HG03159 (cell line): Measurements from ENCODE around the gene DDX27.
"Not testable (repeated sequence)": the region's sequence is repeated elsewhere in the genome, so short reads cannot be mapped to it uniquely, and the experiment has no call there.

Experiments used
- ATAC-seq: cut with Tn5 transposase; IDR thresholded peaks from one replicate; pipeline ENCODE4 v1.9.1; 2021; ENCODE audit warnings: mild to moderate bottlenecking, moderate library complexity; ENCODE audit not compliant: unreplicated experiment

The DDX27 gene

DNA sequence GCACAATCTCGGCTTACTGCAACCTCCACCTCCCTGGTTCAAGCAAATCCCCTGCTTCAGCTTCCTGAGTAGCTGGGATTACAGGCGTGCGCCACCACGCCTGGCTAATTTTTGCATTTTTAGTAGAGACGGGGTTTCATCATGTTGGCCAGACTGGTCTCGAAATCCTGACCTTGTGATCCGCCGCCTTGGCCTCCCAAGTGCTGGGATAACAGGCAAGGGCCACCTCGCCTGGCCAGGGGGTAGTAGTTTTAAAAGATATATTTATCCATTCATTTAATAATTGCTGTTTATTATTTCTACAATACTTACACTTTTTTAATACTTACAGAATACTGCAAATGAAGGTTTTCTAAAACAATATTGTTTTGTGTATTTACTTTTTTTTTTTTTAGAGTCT, 15.5 kb upstream of the DDX27 start:
- no peak for ATAC-seq

- ATAC-seq = no peak
These were observed 12.1 kb upstream of the DDX27 start for GRCh38 chr20:49207076-49207475.

- no peak for ATAC-seq
These were observed 9.0 kb upstream of the DDX27 start for GRCh38 chr20:49210101-49210756.

GRCh38 chr20:49210757-49211110, 8.5 kb upstream of the DDX27 start:
- no peak for ATAC-seq

DNA sequence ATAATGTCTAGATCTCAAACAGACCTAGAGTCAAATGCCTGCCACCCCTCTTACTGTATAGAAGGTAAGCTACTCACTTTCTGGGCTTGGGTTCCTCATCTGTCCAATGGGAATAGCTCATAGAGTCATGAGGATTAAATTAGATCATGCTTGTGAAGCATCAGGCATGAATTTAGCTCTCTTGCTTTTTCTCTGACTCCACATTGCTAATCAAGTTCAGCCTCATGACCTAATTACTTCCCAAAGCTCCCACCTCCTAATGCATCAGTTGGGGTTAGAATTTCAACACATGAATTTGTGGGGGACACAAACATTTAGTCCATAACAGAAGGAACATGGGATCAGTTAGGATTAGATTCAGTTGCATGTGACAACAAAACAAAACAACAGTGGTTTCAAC, 4.6 kb upstream of the DDX27 start:
- no peak for ATAC-seq

GRCh38 chr20:49215232-49215631, 4.0 kb upstream of the DDX27 start:
- ATAC-seq = no peak

- no peak for ATAC-seq
These were observed 2.1 kb upstream of the DDX27 start for GRCh38 chr20:49216991-49217578.

GRCh38 chr20:49218739-49219090, 501 bp upstream of the DDX27 start:
- not testable (repeated sequence) for ATAC-seq

- no peak for ATAC-seq
These were observed 962 bp downstream of the DDX27 start for GRCh38 chr20:49219924-49220831.

DNA sequence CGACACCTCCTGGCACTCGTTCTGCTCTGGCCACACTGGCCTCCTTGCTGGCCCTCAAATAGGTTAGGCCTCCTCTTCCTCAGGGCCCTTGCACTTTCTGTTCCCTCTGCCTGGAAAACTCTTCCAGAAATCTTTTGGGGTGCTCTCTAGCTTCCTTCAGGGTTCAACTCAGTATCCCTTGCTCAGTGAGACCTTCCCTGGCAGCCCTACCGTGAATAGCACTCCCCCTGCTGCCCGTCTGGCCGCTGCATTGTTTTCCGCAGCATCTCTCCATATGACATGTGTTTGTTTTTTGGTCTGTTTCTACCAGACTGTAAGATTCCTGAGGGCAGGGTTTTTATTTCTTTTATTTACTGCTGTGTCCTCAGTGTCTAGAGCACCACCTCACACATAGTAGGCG, 6.7 kb downstream of the DDX27 start:
- no peak for ATAC-seq

- ATAC-seq = no peak
These were observed 9.5 kb downstream of the DDX27 start for GRCh38 chr20:49228676-49229075.

DNA sequence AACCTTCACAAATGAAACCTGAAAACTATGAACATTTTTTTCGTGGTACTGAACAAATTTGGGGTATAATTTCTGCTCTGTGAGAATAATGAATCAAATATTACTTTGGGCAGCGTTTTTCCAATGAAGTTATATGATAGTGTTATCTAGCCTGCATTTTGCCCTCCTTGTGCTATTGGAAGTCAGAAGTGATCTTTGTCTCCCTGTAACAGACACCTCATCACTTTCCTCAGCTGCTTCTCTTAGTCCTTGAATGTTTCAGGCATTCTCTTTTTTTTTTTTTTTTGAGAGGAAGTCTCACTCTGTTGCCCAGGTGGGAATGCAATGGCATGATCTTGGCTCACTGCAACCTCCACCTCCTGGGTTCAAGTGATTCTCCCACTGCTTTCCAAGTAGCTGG, 10.2 kb downstream of the DDX27 start:
- ATAC-seq = no peak

GRCh38 chr20:49230021-49230420, 10.8 kb downstream of the DDX27 start:
- no peak for ATAC-seq

GRCh38 chr20:49230561-49231133, 11.4 kb downstream of the DDX27 start:
- no peak for ATAC-seq

GRCh38 chr20:49231471-49231870, 12.3 kb downstream of the DDX27 start:
- no peak for ATAC-seq

DNA sequence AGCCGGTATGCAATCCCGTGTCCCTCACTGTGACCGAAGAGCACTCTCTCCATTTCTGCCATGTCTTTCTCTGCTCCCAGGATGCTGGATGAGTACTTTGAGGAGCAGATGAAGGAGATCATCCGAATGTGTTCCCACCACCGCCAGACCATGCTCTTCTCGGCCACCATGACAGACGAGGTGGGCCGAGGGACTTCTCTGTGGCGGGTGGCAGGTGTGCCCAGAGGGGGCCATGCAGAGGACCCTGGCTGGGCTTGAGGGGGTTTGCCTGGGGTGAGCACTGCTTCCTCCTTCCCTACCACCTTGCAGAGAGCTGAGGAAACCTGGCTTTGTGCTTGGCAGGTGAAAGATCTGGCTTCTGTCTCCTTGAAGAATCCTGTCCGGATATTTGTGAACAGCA, 14.0 kb downstream of the DDX27 start:
- ATAC-seq = no peak

DNA sequence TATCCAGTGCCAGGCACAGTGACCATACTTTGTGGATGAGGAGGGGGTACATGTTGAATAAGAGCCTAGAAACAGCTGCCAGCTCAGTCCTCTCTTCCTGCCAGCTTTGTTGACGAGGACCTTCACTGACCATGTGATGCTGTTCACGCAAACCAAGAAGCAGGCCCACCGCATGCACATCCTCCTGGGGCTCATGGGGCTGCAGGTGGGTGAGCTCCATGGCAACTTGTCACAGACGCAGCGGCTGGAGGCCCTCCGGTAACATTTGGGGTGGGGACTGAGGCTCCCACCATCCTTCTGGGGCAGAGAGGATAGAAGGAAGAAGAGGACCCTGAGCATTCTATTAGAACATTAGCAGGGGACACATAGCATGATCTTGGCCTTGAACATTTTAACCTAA, 15.6 kb downstream of the DDX27 start:
- ATAC-seq = no peak

- no peak for ATAC-seq
These were observed 17.1 kb downstream of the DDX27 start for GRCh38 chr20:49236301-49236700.

GRCh38 chr20:49237531-49237930, 18.3 kb downstream of the DDX27 start:
- ATAC-seq = no peak

DNA sequence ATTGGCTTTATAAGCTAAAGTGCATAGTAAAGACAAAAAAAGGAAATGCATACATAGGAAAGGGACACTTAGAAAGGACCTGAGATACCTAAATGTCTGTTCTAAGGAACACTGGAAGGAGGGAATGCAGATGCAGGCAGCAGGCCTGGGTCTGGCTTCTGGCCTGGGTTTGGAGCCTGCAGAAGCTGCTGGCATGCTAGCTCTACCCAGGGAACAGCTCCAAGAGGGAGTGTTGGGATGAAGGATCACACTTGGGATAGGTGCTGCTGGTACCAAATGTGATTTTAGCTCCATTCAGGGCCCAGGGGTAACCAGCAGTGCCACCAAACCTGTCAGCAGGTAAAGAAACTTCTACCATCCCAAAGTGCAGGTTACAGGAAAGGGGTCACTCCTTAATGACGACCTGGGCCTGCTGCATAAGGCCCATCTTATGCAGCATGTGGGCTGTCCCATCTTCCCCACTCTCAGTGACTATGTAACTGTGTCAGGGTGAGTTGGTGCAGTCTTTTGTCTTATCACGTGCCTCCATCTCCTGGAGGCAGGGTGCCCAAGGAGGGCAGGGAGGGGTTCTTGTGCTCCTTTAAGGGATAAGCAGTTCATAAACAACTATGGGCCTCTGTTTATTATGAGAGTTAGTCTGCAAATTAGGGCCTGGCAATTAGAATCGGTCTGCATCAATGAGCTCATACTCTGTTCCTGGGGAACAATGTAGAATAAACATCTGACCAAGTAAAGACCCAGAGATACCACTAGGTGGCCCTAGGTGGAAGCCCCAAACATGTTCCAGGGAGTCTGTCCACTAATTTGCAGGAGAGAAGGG, 26.9 kb downstream of the DDX27 start:
- no peak for ATAC-seq

DNA sequence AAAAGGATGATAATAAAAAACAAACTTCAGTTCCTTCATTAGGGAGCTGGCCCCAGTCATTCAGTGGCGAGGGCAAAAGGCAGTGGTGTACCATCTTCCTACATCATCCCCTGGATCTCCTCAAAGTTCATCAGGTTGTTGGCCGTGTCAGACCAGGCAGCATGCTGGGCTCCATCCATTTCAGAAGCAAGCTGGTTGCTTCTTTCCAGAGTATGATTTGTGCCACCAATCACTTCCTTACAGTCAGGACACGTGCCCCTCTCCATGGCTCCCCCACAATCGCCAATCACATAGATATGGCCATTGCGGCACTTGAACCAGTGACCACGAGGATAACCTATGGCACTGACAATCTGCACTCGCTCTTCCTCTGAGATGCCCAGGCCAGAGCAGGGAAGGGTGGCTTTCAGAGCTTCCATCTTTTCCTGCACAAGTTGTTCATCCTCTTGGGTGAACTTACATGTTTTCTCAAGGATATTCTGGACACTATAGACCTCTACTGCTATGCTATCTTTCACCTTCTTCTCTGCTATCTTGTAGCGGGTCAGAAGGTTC, 28.0 kb downstream of the DDX27 start:
- ATAC-seq = no peak
